Breast epithelium (tissue), 4 donors: Measurements from ENCODE around the gene SYNJ2. TPM values are rescaled to one million over a fixed set of nuclear protein-coding genes. Genes with fewer than 3 reads are reported as not detected.

ENCODE experiments used
- DNase-seq, 2 donors: peaks; one replicate each; pipeline ENCODE4 v3.0.0-alpha.2; 2019; ENCODE audit warnings: low spot score in 2 of 2
- H3K27ac ChIP-seq, 2 donors: fragments of 200-600 bp; sonication (generic) in 1 of 2; one replicate each; pipeline ENCODE4 v1.5.1; 2016 to 2019; ENCODE audit warnings: mild to moderate bottlenecking in 1 of 2
- H3K27me3 ChIP-seq, 2 donors: fragments of 200-600 bp; sonication (generic) in 1 of 2; one replicate each; pipeline versions ENCODE4 v1.5.1 to v1.6.0; 2017 to 2019; ENCODE audit warnings: control low read depth in 1 of 2, mild to moderate bottlenecking in 1 of 2
- H3K36me3 ChIP-seq: fragments of 200-600 bp; one replicate; pipeline ENCODE4 v1.5.1; 2019
- H3K4me1 ChIP-seq, 2 donors: fragments of 200-600 bp; sonication (generic); one replicate each; pipeline ENCODE4 v1.5.1; 2016 to 2019; ENCODE audit warnings: control low read depth in 1 of 2
- H3K4me3 ChIP-seq, 3 donors: fragments of 200-600 bp; sonication (generic); 1 replicate in 2 of 3; 2 replicates in 1 of 3; pipeline ENCODE4 v1.5.1; 2016 to 2019; ENCODE audit warnings: mild to moderate bottlenecking in 3 of 3, moderate library complexity in 2 of 3
- H3K9me3 ChIP-seq, 2 donors: fragments of 200-600 bp; sonication (generic) in 1 of 2; one replicate each; pipeline ENCODE4 v1.5.1; 2016 to 2019; ENCODE audit warnings: control low read depth in 1 of 2
- POLR2A ChIP-seq: fragments of 450-650 bp; IDR thresholded peaks from one replicate; pipeline ENCODE4 v1.6.1; 2016; ENCODE audit warnings: antibody characterized with exemption, mild to moderate bottlenecking, moderate library complexity
- POLR2AphosphoS5 ChIP-seq, 3 donors: sonication (generic); formaldehyde crosslinking; IDR thresholded peaks; one replicate each; pipeline ENCODE4 v1.6.1; 2017; ENCODE audit warnings: antibody characterized with exemption in 3 of 3
- intact Hi-C: fragments of 100-400 bp; cut with DNase I; formaldehyde crosslinking; loops from one replicate; pipeline ENCODE4 v1.15.1; 2023; ENCODE audit warnings: low total_unique reads
- total RNA-seq, 3 donors: library from RNA; depleted of rRNA; stranded (reverse); fragments of >200 nt; gene quantifications; one replicate each; pipeline ENCODE4 v1.1.0, GENCODE V29; 2016
- TF ChIP-seq, protein P1 (sequence below), 3 donors: fragments of 450-650 bp; IDR thresholded peaks; one replicate each; pipeline ENCODE4 v1.5.1; 2016 to 2017; ENCODE audit warnings: antibody characterized with exemption in 3 of 3, mild to moderate bottlenecking in 3 of 3, moderate library complexity in 3 of 3

Gene SYNJ2
- total RNA-seq, 3 donors from 2014 or later = 3.0 to 20.2 (median 15.7) TPM

DNA sequence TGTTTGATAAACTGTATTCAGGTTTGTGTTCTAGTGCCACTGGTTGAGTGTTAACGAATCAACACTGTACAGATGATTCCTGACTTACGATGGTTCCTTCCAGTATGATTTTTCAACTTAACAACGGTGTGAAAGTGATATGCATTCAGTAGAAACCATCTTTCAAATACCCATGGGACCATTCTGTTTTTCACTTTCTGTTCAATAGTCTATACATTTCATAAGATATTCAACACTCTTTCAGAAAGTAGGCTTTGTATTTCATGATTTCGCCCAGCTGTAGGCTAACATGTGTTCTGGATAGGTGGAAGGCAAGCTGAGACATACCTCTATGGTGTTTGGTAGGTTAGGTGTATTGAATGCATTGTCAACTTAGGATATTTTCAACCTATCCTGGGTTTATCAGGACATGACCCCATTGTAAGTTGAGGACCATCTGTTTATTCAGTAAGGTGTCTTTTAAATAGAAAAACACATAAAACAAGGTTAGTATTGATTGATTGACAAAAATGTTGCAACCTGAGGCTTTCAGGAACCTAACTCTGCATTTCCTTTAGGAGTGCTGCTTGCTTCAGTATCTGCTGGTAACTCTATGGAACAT is 32.3 kb downstream of the SYNJ2 start:
- Histone ChIP-seq H3K36me3 (no peaks in the 10 kb centered on the region), H3K4me1 (peaks cover 8 to 25% of the 10 kb centered on the region in 2 donors), H3K4me3 (no peak overlapping the region), H3K9me3 (no peaks in the 10 kb centered on the region), H3K27ac (peak overlapping the region in 1 of 2 donors; percentile 67), H3K27me3 (no peaks in the 10 kb centered on the region)
- no peak for DNase-seq
- TF ChIP-seq, protein P1, sequence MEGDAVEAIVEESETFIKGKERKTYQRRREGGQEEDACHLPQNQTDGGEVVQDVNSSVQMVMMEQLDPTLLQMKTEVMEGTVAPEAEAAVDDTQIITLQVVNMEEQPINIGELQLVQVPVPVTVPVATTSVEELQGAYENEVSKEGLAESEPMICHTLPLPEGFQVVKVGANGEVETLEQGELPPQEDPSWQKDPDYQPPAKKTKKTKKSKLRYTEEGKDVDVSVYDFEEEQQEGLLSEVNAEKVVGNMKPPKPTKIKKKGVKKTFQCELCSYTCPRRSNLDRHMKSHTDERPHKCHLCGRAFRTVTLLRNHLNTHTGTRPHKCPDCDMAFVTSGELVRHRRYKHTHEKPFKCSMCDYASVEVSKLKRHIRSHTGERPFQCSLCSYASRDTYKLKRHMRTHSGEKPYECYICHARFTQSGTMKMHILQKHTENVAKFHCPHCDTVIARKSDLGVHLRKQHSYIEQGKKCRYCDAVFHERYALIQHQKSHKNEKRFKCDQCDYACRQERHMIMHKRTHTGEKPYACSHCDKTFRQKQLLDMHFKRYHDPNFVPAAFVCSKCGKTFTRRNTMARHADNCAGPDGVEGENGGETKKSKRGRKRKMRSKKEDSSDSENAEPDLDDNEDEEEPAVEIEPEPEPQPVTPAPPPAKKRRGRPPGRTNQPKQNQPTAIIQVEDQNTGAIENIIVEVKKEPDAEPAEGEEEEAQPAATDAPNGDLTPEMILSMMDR (IDR thresholded peaks at IDR 0.05) = no peak
- TF ChIP-seq POLR2AphosphoS5 (IDR thresholded peaks at IDR 0.05) (no peak), POLR2A (no peak)
- intact Hi-C loops = no loop called here

DNA sequence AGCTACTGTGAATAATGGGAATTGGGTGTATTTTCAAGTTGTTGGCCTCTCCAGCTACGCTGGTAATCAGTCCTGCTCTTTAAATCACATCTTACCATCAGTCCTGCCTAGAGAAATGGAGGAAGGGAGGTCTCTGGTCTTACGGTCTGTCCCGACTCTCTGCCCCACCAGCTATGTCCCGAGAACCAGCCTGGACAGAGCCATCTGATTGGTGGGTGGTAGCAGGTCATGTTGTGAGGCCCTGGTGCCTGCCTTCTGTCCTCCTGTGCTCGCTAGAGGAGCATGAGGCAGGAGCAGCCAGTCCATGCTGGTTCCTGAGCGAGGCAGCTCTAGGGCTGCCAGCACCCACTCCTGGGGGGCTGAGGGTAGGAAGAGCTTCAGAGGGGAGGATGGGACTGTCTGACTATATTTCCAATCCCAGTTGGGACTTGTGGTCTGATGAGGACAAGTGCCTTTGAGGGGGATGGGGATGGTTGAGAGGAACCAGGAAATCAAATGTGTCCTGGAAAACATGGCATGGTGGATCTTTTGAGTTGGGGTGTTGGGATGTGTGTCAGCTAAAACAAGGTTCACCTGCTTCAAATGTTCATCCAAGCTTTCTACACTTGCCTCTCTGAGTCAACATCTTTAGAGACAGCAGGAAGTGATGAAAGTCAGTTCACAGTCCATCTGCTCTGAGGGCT is 33.0 kb downstream of the SYNJ2 start:
- TF ChIP-seq POLR2AphosphoS5 (IDR thresholded peaks at IDR 0.05) = no peak
- TF ChIP-seq POLR2A = no peak
- Histone ChIP-seq H3K27ac (peak overlapping the region in 1 of 2 donors; percentile 67), H3K4me3 (no peak overlapping the region), H3K36me3 (no peaks in the 10 kb centered on the region), H3K4me1 (peaks cover 4 to 19% of the 10 kb centered on the region in 2 donors), H3K9me3 (no peaks in the 10 kb centered on the region), H3K27me3 (no peaks in the 10 kb centered on the region)
- intact Hi-C loops = no loop called here
- peak in 1 of 2 donors; percentile 7 for DNase-seq

DNA sequence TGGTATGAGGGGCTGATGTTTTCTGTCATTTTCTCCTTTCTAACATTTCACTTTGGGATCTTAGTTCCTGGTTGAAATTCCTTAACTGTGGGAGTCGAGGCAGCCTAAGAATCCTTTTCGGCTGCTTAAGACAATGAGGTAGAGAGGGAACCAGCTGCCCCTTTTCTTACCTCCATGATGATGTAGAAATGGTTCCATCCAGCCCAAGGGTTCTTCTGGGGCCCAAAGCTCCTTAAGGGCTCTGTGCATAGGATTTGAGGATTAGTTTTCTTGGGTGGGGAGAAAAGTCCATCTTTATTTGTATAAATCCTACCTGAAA is 33.5 kb downstream of the SYNJ2 start:
- Histone ChIP-seq H3K36me3 (no peaks in the 10 kb centered on the region), H3K27me3 (no peaks in the 10 kb centered on the region), H3K4me1 (peaks cover 4 to 18% of the 10 kb centered on the region in 2 donors), H3K4me3 (no peak overlapping the region), H3K27ac (peak overlapping the region in 1 of 2 donors; percentile 67), H3K9me3 (no peaks in the 10 kb centered on the region)
- DNase-seq = no peak
- intact Hi-C loops = no loop called here
- TF ChIP-seq, protein P1 (IDR thresholded peaks at IDR 0.05) = no peak
- TF ChIP-seq POLR2AphosphoS5 (IDR thresholded peaks at IDR 0.05) (no peak), POLR2A (no peak)

DNA sequence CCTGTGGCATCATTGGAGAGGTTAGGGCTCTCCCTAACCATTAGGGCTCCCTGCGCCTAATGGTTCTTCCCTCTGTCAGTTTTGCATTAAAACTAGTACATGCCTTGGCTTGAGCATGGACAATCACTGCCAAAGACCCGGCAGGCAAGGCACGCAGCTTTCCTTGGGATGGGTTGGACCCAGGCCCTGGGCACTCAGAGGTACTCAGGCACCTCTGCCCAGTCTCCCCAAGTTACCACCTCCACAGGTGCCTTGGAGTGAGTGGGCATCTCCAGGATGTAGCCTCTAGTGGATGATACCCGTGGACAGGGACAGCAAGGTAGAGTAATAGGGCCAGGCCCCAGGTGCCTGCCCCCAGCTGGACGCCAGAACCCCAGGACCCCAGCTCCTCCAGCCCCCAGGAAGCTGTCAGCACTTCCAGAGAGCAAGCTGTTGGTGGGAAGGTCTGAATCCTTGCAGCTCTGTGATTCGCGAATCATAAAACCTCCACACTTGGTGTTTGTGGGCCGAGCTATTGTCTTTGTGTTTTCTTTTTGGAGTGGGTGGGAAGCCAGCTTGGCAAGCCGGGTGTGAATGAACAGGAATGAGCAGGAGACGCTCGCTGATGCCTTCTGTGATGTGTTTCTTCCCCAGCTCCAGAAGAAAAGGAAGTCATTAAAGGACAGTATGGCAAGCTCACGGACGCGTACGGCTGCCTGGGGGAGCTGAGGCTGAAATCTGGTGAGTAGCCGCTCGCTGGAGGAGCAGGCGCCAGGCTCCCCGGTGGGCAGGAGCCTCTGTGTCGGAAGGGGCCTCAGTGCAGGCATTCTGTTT is 35.1 kb downstream of the SYNJ2 start:
- no peaks in the 10 kb centered on the region for H3K36me3 ChIP-seq
- H3K4me3 ChIP-seq = peak overlapping the region in 2 of 3 donors; percentile 15 to 49
- intact Hi-C loops = no loop called here
- no peak for DNase-seq
- H3K9me3 ChIP-seq = no peaks in the 10 kb centered on the region
- peak overlapping the region; percentile 26 to 68 for H3K27ac ChIP-seq
- TF ChIP-seq POLR2AphosphoS5 (IDR thresholded peaks at IDR 0.05) (no peak), POLR2A (no peak)
- TF ChIP-seq, protein P1 (IDR thresholded peaks at IDR 0.05) = no peak
- H3K27me3 ChIP-seq = no peaks in the 10 kb centered on the region
- peaks cover 4 to 9% of the 10 kb centered on the region in 2 donors for H3K4me1 ChIP-seq

DNA sequence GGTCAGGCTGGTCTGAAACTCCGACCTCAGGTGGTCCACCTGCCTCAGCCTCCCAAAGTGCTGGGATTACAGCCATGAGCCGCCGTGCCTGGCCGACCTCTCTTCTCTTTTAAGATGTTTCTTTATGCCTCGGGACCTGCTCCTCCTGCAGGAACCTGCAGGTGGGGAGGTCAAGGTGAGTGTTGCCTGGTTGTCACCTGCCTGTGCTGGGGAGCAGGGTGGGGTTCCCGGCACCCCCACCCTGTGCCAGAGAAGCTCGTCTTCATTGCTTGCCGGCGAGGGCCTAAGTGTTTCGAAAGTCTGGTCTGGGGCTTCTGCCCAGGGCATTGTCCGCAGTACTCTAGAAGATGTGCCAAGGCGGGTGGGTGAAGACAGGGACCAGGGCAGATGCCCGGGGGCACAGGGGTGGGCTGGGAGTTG is 36.0 kb downstream of the SYNJ2 start:
- TF ChIP-seq, protein P1 (IDR thresholded peaks at IDR 0.05) = no peak
- TF ChIP-seq POLR2AphosphoS5 (IDR thresholded peaks at IDR 0.05) = no peak
- TF ChIP-seq POLR2A = no peak
- peak overlapping the region; percentile 74 to 84 for H3K27ac ChIP-seq
- H3K4me3 ChIP-seq = no peak overlapping the region
- no peaks in the 10 kb centered on the region for H3K27me3 ChIP-seq
- H3K4me1 ChIP-seq = peaks cover under 1 to 4% of the 10 kb centered on the region in 2 donors
- DNase-seq = no peak
- H3K9me3 ChIP-seq = no peaks in the 10 kb centered on the region
- H3K36me3 ChIP-seq = no peaks in the 10 kb centered on the region
- intact Hi-C loops = no loop called here
